NB4 (cell line): ENCODE results near the gene TECTA.

ENCODE experiments used
- DNase-seq: peaks from one replicate; pipeline ENCODE4 v3.0.0; 2010; ENCODE audit warnings: low read depth
- H3K4me3 ChIP-seq: one replicate; pipeline ENCODE4 v1.5.1; 2011; ENCODE audit warnings: mild to moderate bottlenecking, low read depth, low read length, moderate library complexity
- CTCF ChIP-seq: IDR thresholded peaks from one replicate; pipeline ENCODE4 v1.5.1; 2012; ENCODE audit warnings: low read depth, low read length
- MAX ChIP-seq: IDR thresholded peaks from 2 replicates; pipeline ENCODE4 v1.6.1; 2011; ENCODE audit warnings: low read depth, low read length
- MYC ChIP-seq: IDR thresholded peaks from 2 replicates; pipeline ENCODE4 v1.6.1; 2011; ENCODE audit warnings: low read depth, low read length
- POLR2A ChIP-seq: IDR thresholded peaks from 2 replicates; pipeline ENCODE4 v1.6.1; 2011; ENCODE audit warnings: mild to moderate bottlenecking; ENCODE audit not compliant: insufficient read length; ENCODE audit errors: extremely low read depth

TECTA gene

GRCh38 chr11:121082219-121082618 is 18.8 kb upstream of the TECTA start:
- DNase-seq, result no peak

GRCh38 chr11:121082670-121083069 is 18.4 kb upstream of the TECTA start:
- peak; percentile 26 for DNase-seq
- no peak for TF ChIP-seq MYC
- no peak for TF ChIP-seq CTCF
- TF ChIP-seq MAX, result no peak
- TF ChIP-seq POLR2A, result no peak
- H3K4me3 ChIP-seq, result no peak overlapping the region

More at GRCh38 chr11:121082219-121082618, 18.8 kb upstream of the TECTA start:
- TF ChIP-seq MYC, result no peak
- no peak for TF ChIP-seq CTCF
- TF ChIP-seq POLR2A, result no peak
- no peak for TF ChIP-seq MAX
- H3K4me3 ChIP-seq, result no peak overlapping the region

GRCh38 chr11:121086866-121087265 is 14.2 kb upstream of the TECTA start:
- DNase-seq, result no peak
- H3K4me3 ChIP-seq, result no peak overlapping the region

GRCh38 chr11:121089566-121089965 is 11.5 kb upstream of the TECTA start:
- no peak overlapping the region for H3K4me3 ChIP-seq
- no peak for TF ChIP-seq CTCF
- TF ChIP-seq POLR2A, result no peak
- TF ChIP-seq MYC, result no peak
- no peak for DNase-seq

More at GRCh38 chr11:121086866-121087265, 14.2 kb upstream of the TECTA start:
- TF ChIP-seq POLR2A (no peak), CTCF (no peak), MYC (no peak), MAX (no peak)

GRCh38 chr11:121090145-121090721 is 10.8 kb upstream of the TECTA start:
- no peak for TF ChIP-seq MYC
- no peak for TF ChIP-seq POLR2A
- TF ChIP-seq CTCF, result no peak
- TF ChIP-seq MAX, result no peak
- DNase-seq, result no peak
- H3K4me3 ChIP-seq, result no peak overlapping the region
